ENCODE results near the gene C19orf33. TPM values are rescaled to one million over a fixed set of nuclear protein-coding genes. Genes with fewer than 3 reads are reported as not detected.

The C19orf33 gene
- total RNA-seq, 4 donors from 2014 or later = 16.2 to 26.3 (median 17.2) TPM; not detected in 1

DNA sequence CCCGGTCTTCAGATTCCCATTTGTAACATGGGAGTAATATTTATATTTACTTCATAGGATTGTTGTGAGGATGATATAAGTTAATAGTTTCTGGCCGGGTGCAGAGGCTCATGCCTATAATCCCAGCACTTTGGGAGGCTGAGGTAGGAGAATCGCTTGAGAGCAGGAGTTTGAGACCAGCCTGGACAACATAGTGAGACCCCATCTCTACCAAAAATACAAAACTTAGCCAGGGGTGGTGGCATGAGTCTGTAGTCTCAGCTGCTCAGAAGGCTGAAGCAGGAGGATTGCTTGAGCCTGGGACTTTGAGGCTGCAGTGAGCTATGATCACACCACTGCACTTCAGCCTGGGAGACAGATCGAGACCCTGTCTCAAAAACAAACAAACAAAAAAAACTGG lies 42.8 kb downstream of the C19orf33 start:
- WGBS, 2 donors = 79 to 89% methylated on average over 4 of the region's 4 CpGs
- TF ChIP-seq, protein P1, sequence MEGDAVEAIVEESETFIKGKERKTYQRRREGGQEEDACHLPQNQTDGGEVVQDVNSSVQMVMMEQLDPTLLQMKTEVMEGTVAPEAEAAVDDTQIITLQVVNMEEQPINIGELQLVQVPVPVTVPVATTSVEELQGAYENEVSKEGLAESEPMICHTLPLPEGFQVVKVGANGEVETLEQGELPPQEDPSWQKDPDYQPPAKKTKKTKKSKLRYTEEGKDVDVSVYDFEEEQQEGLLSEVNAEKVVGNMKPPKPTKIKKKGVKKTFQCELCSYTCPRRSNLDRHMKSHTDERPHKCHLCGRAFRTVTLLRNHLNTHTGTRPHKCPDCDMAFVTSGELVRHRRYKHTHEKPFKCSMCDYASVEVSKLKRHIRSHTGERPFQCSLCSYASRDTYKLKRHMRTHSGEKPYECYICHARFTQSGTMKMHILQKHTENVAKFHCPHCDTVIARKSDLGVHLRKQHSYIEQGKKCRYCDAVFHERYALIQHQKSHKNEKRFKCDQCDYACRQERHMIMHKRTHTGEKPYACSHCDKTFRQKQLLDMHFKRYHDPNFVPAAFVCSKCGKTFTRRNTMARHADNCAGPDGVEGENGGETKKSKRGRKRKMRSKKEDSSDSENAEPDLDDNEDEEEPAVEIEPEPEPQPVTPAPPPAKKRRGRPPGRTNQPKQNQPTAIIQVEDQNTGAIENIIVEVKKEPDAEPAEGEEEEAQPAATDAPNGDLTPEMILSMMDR (IDR thresholded peaks at IDR 0.05) = no peak
- H3K36me3 ChIP-seq = no peaks in the 10 kb centered on the region

DNA sequence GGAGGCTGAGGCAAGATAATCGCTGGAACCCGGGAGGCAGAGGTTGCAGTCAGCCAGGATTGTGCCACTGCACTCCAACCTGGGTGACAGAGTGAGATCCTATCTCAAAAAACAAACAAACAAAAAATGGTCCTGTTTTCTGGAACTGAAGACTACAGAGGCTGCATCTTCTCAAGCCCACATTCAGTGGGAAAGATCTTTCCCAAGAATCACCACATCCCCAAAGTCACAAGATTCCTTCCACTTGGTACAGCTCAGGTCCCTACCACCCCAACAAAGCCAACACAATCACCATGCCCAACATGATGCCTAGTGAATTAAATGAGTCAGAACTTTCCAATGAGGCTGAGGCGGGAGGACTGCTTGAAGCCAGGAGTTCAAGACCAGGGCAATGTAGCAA lies 46.8 kb downstream of the C19orf33 start:
- TF ChIP-seq, protein P1 (IDR thresholded peaks at IDR 0.05) = no peak
- TF ChIP-seq POLR2A (IDR thresholded peaks at IDR 0.05) = no peak
- no peaks in the 10 kb centered on the region for H3K36me3 ChIP-seq
- DNase-seq = no peak
- no peak overlapping the region for H3K4me3 ChIP-seq (replicated peaks in 1 of 3)
- no peaks in the 10 kb centered on the region for H3K27me3 ChIP-seq
- WGBS, 2 donors = 65% methylated on average over 3 of the region's 3 CpGs
- H3K27ac ChIP-seq = no peak overlapping the region
- intact Hi-C loops (cut with DNase I) = no loop called here
- no peaks in the 10 kb centered on the region for H3K4me1 ChIP-seq
- no peaks in the 10 kb centered on the region for H3K9me3 ChIP-seq

More for the DNA sequence above, 42.8 kb downstream of the C19orf33 start:
- intact Hi-C loops (cut with DNase I) = no loop called here
- Histone ChIP-seq H3K4me3 (replicated peaks in 1 of 3) (no peak overlapping the region), H3K27me3 (no peaks in the 10 kb centered on the region), H3K27ac (no peak overlapping the region), H3K9me3 (no peaks in the 10 kb centered on the region), H3K4me1 (no peaks in the 10 kb centered on the region)
- no peak for DNase-seq

DNA sequence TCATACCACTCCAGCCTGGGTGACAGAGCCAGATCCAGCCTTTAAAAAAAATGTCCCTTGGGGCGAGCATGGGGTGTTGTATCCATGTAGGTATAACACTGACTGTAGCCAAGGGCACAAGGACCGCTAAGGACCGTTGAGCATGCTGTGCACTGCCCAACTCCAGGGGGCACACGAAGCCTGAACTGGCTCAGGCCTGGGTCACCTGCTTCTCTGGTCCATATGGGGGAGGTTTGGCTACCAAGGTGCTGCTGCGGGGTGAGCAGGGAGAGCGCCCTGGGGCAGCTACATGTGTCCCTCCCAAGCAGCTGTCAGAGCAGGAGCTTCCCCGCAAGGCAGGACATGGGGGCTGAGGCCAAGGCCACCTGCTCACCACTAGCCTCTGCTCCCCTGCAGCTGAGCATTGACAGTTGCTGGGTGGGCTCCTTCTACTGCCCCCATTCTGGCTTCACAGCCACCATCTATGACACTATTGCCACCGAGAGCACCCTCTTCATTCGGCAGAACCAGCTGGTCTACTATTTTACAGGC lies 47.9 kb downstream of the C19orf33 start:
- Histone ChIP-seq H3K36me3 (no peaks in the 10 kb centered on the region), H3K27me3 (no peaks in the 10 kb centered on the region), H3K4me3 (replicated peaks in 1 of 3) (no peak overlapping the region), H3K9me3 (no peaks in the 10 kb centered on the region), H3K27ac (no peak overlapping the region), H3K4me1 (no peaks in the 10 kb centered on the region)
- TF ChIP-seq POLR2A (IDR thresholded peaks at IDR 0.05) = no peak
- TF ChIP-seq, protein P1 (IDR thresholded peaks at IDR 0.05) = no peak
- DNase-seq = no peak
- WGBS, 2 donors = 56 to 60% methylated on average over 8 to 9 of the region's 9 CpGs
- intact Hi-C loops (cut with DNase I) = no loop called here

DNA sequence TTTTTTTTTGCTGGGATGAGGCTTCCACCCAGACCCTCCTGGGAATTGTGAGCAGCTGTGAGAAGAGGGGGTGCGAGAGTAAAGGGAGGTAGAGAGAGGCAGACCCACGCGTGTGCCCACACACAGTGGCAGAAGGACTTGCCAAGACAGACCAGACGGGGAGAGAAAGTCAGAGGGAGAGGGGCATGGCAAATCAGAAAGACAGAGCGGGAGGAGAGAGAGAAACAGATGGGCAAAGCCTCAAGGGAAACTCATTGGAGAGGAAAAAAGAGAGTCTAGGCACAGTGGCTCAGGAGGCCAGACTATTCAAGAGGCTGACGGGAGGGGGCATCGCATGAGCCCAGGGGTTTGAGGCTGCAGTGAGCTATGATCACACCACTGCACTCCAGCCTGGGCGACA lies 48.6 kb downstream of the C19orf33 start:
- H3K27ac ChIP-seq = no peak overlapping the region
- WGBS, 2 donors = 62% methylated on average over 8 of the region's 8 CpGs

More for the DNA sequence above, 48.6 kb downstream of the C19orf33 start:
- no peaks in the 10 kb centered on the region for H3K36me3 ChIP-seq
- intact Hi-C loops (cut with DNase I) = no loop called here
- no peaks in the 10 kb centered on the region for H3K9me3 ChIP-seq
- H3K4me3 ChIP-seq (replicated peaks in 1 of 3) = no peak overlapping the region
- TF ChIP-seq POLR2A (IDR thresholded peaks at IDR 0.05) = no peak
- TF ChIP-seq, protein P1 (IDR thresholded peaks at IDR 0.05) = no peak
- H3K27me3 ChIP-seq = no peaks in the 10 kb centered on the region
- DNase-seq = no peak
- no peaks in the 10 kb centered on the region for H3K4me1 ChIP-seq

Small RNA genes lying within 50 kb of the gene (small RNA-seq; reads per million reads assigned to genes)
- gene RF00019 = not detected

Other genes with a start within 250 kb of the C19orf33 start
- not detected for gene DPF1, start 80.0 kb upstream of the C19orf33 start, total RNA-seq
- 10 to 100 TPM in 1 of 4 donors, 1 to 10 TPM in 3; 2.8 to 11.9 (median 4.3) TPM for gene PPP1R14A, start 47.9 kb upstream of the C19orf33 start, total RNA-seq
- 1,000 to 10,000 TPM in 1 of 4 donors, 100 to 1,000 TPM in 3; 424 to 1,529 (median 712) TPM for gene SPINT2, start 39.7 kb upstream of the C19orf33 start, total RNA-seq
- gene YIF1B, start 11.7 kb downstream of the C19orf33 start, total RNA-seq = 10 to 100 TPM; 12.9 to 30.9 (median 21.0) TPM
- 1 to 10 TPM in 2 of 4 donors, under 1 TPM in 2; 0.67 to 4.4 (median 1.2) TPM for gene KCNK6, start 15.6 kb downstream of the C19orf33 start, total RNA-seq
- 10 to 100 TPM in 3 of 4 donors, 1 to 10 TPM in 1; 6.4 to 27.7 (median 13.3) TPM for gene CATSPERG, start 31.6 kb downstream of the C19orf33 start, total RNA-seq
- gene PSMD8, start 70.3 kb downstream of the C19orf33 start, total RNA-seq = 100 to 1,000 TPM; 150 to 270 (median 243) TPM
- gene GGN, start 83.8 kb downstream of the C19orf33 start, total RNA-seq = 1 to 10 TPM in 2 of 4 donors, under 1 TPM in 2; 0.63 to 3.0 (median 1.8) TPM
- 1 to 10 TPM in 2 of 4 donors, under 1 TPM in 2; 0.44 to 7.1 (median 0.96) TPM for gene SPRED3, start 84.4 kb downstream of the C19orf33 start, total RNA-seq
- 10 to 100 TPM; 22.1 to 36.5 (median 23.9) TPM for gene FAM98C, start 98.8 kb downstream of the C19orf33 start, total RNA-seq
- 1 to 10 TPM in 2 of 4 donors, under 1 TPM in 2; 0.89 to 1.7 (median 1.2) TPM for gene RASGRP4, start 122.0 kb downstream of the C19orf33 start, total RNA-seq
- gene RYR1, start 129.4 kb downstream of the C19orf33 start, total RNA-seq = 1 to 10 TPM in 1 of 4 donors, under 1 TPM in 3; 0.54 to 1.6 (median 0.61) TPM

Measured in thyroid gland (tissue), 4 donors.